ENCODE data around the gene SEMA6A. TPM values are rescaled to one million over a fixed set of nuclear protein-coding genes. Genes with fewer than 3 reads are reported as not detected.

SEMA6A gene
- polyA plus RNA-seq, 3 donors, result 0.16 TPM; not detected in 2

DNA sequence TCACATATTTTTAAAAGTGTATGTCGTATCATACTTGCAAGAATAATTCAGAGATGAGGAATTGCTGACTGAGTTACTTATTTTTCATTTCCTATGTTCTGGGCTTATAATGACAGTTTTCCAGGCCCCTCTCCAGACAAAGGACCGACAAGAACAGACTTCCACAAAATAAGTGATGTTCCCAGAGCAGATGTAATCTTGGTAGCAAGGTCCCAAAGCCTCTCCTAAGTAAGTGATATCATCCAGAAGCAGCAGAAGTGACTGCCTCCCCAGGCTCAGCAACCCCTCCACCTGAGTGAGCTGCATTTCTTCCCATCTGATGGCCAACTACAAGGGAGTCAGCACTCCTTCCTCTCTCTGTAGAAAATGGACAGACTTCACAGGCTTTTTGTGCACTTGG lies 57.1 kb downstream of the SEMA6A start:
- Mint-ChIP-seq H3K27ac (no peak overlapping the region), H3K36me3 (no peaks in the 10 kb centered on the region), H3K4me3 (no peak overlapping the region), H3K4me1 (no peaks in the 10 kb centered on the region), H3K9me3 (peaks cover 0 to 4% (median 0%) of the 10 kb centered on the region in 7 donors), H3K27me3 (ENCODE audit: low read depth in 3 of 3) (no peaks in the 10 kb centered on the region)
- Histone ChIP-seq H3K4me2 (replicated peaks; ENCODE audit: extremely low read depth, low read length, poor library complexity, severe bottlenecking) (no peak overlapping the region), H3K79me2 (ENCODE audit: insufficient read depth, low read length) (no peaks in the 10 kb centered on the region), H3K9ac (ENCODE audit: insufficient read depth, low read length, poor library complexity, severe bottlenecking) (no peak overlapping the region), H3K27ac (ENCODE audit: low read depth in 1 of 2, low read length in 2 of 2) (no peak overlapping the region), H4K20me1 (ENCODE audit: insufficient read depth, low read length) (no peaks in the 10 kb centered on the region), H2AFZ (ENCODE audit: insufficient read depth, low read depth, low read length, poor library complexity, severe bottlenecking) (no peak overlapping the region), H3K36me3 (replicated peaks in 1 of 2; ENCODE audit: control insufficient read depth in 1 of 2, insufficient read depth in 2 of 2, low read length in 2 of 2) (no peaks in the 10 kb centered on the region), H3K9me3 (replicated peaks in 1 of 2; ENCODE audit: control insufficient read depth in 1 of 2, insufficient read depth in 1 of 2, low read length in 2 of 2) (no peaks in the 10 kb centered on the region), H3K27me3 (ENCODE audit: control insufficient read depth in 2 of 2, insufficient read depth in 2 of 2, low read length in 2 of 2) (no peaks in the 10 kb centered on the region), H3K4me3 (replicated peaks in 1 of 3; ENCODE audit: low read depth in 2 of 3, low read length in 3 of 3) (no peak overlapping the region), H3K4me1 (ENCODE audit: control insufficient read depth in 1 of 2, insufficient read depth in 2 of 2, low read length in 2 of 2) (no peaks in the 10 kb centered on the region)
- WGBS (ENCODE audit: insufficient coverage), result 86% methylated on average over 1 of the region's 2 CpGs
- intact Hi-C loops (cut with micrococcal nuclease), result no loop called here
- DNase-seq, result no peak
- no peak for TF ChIP-seq CTCF (IDR thresholded peaks at IDR 0.05)

- TF ChIP-seq CTCF (IDR thresholded peaks at IDR 0.05), result no peak
- H3K4me1 Mint-ChIP-seq, result no peaks in the 10 kb centered on the region
Observed at GRCh38 chr5:116516021-116516420, 58.6 kb downstream of the SEMA6A start.

More at GRCh38 chr5:116516021-116516420, 58.6 kb downstream of the SEMA6A start:
- intact Hi-C loops (cut with micrococcal nuclease), result no loop called here
- no peak overlapping the region for H2AFZ ChIP-seq (ENCODE audit: insufficient read depth, low read depth, low read length, poor library complexity, severe bottlenecking)
- H4K20me1 ChIP-seq (ENCODE audit: insufficient read depth, low read length), result no peaks in the 10 kb centered on the region
- DNase-seq, result no peak
- no peak overlapping the region for H3K9ac ChIP-seq (ENCODE audit: insufficient read depth, low read length, poor library complexity, severe bottlenecking)
- H3K27ac ChIP-seq (ENCODE audit: low read depth in 1 of 2, low read length in 2 of 2), result no peak overlapping the region
- Mint-ChIP-seq H3K4me3 (no peak overlapping the region), H3K9me3 (peaks cover 0 to 4% (median 0%) of the 10 kb centered on the region in 7 donors), H3K27ac (no peak overlapping the region), H3K36me3 (no peaks in the 10 kb centered on the region), H3K27me3 (ENCODE audit: low read depth in 3 of 3) (no peaks in the 10 kb centered on the region)
- H3K27me3 ChIP-seq (ENCODE audit: control insufficient read depth in 2 of 2, insufficient read depth in 2 of 2, low read length in 2 of 2), result no peaks in the 10 kb centered on the region
- WGBS (ENCODE audit: insufficient coverage), result no CpG with 5 or more reads among the region's 4 CpGs
- H3K4me3 ChIP-seq (replicated peaks in 1 of 3; ENCODE audit: low read depth in 2 of 3, low read length in 3 of 3), result no peak overlapping the region
- H3K4me1 ChIP-seq (ENCODE audit: control insufficient read depth in 1 of 2, insufficient read depth in 2 of 2, low read length in 2 of 2), result no peaks in the 10 kb centered on the region
- no peak overlapping the region for H3K4me2 ChIP-seq (replicated peaks; ENCODE audit: extremely low read depth, low read length, poor library complexity, severe bottlenecking)
- no peaks in the 10 kb centered on the region for H3K9me3 ChIP-seq (replicated peaks in 1 of 2; ENCODE audit: control insufficient read depth in 1 of 2, insufficient read depth in 1 of 2, low read length in 2 of 2)
- no peaks in the 10 kb centered on the region for H3K36me3 ChIP-seq (replicated peaks in 1 of 2; ENCODE audit: control insufficient read depth in 1 of 2, insufficient read depth in 2 of 2, low read length in 2 of 2)
- H3K79me2 ChIP-seq (ENCODE audit: insufficient read depth, low read length), result no peaks in the 10 kb centered on the region

All from CD14-positive monocyte (primary cell).